Measurements from ENCODE around the gene MAFG.
"Not testable (repeated sequence)": the region's sequence is repeated elsewhere in the genome, so short reads cannot be mapped to it uniquely, and the experiment has no call there.

The MAFG gene

DNA sequence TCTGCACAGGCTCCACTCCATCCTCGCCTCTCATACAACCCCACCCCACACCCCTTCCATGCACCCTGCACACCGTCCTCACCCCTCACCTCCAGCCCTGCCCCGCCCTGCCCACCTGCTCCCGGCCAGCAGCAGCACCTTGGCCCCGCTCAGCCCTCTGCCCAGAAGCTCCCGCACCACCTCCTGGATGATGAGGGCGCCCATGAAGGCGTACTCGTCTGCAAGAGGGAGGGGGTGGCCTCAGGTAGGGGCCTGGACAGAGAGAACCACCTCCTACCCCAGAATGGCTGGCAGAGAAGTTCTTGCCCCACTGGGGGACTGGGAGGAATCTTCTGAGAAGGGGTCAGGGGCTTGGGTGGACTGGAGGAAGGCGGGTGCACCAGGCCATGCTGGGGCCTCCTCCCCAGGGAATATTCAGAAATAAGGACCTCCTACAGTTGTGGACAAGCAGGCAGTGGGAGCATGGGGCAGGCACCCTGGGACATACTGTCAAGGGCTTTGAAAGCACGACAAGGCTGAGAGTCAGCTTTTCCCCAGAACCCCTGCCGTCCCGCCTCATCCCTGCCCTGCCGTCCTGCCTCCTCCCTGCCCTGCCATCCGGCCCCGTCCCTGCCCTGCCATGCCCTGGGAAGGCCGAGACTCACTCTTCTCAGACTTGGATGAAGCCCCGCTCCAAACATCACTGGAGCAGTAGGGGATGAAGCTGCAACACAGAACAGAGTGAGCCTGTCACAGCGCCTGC is 30.3 kb upstream of the MAFG start:
- no peak for DNase-seq

DNA sequence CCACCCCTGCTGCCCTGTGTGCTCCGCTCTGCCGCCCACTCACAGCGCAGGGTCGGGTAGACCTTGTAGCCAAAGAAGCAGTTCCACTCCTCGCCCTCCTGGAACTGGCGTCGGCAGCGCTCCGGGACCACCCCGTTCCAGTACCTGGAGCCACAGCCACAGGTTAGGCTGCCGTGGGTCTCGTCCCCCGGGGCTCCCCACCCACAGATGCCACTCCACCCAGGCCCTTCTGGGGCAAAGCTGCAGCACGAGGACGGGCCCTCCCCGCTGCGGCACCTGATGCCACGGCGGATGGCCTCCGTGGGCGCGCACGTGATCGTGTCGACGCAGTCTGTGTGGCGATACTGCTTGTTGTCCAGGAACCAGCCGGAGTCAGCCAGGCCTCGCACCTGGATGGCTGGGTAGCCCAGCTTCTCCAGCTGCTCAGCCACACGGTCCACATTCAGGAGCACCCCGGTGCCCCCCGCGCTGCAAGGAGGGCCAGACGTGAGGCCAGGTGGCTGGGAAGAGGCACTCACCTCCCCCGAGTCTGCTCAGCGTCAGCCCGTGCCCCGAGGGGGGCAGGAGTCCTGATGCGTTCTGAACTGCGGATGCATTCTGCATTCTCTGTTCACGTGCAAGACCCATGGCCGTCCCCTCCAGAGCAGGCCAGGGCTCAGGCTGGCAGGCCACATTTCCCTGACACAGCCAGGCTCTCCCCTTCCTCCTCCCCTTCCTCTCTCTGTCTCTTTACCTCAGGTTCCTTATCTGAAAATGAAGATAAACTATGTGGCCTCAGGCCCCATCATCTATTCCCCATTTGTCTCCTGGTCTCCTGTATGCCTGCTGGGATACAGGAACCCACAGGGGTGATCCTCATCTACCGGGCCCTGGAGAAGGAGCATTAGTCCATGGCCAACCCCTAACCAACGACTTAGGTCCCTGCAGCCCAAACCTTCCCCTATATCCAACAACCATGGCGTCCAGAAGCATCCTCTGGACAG is 29.4 kb upstream of the MAFG start:
- DNase-seq = no peak

DNA sequence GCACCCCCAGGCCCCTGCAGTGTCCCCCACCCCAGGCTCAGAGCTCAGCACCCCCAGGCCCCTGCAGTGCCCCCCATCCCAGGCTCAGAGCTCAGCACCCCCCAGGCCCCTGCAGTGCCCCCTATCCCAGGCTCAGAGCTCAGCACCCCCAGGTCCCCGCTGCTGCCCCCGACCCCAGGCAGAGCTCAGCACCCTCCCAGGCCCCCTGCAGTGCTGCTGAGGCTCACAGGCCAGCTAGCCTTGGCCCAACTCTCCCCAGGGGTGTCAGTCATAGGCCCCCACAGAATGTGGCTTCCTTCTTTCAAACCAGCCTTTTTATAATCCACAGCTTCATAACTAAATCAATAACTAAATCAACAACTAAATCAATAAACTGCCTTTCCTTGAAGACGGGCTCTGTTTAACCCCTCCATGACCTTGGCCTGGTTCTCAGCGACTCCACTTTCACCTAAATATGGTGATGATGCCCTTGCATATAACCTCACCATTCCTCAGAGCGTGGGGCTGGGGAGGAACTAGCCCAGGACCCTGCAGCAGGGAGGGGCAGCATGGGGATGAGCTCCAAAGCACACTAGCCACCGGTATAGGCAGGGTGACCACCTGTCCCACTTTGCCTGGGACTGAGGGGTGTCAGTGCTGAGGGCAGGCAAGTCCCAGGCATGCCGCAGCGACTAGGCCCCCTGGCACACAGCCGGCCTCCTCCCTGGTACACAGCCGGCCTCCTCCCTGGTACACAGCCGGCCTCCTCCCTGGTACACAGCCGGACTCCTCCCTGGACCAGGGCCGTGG is 28.4 kb upstream of the MAFG start:
- DNase-seq = no peak

DNA sequence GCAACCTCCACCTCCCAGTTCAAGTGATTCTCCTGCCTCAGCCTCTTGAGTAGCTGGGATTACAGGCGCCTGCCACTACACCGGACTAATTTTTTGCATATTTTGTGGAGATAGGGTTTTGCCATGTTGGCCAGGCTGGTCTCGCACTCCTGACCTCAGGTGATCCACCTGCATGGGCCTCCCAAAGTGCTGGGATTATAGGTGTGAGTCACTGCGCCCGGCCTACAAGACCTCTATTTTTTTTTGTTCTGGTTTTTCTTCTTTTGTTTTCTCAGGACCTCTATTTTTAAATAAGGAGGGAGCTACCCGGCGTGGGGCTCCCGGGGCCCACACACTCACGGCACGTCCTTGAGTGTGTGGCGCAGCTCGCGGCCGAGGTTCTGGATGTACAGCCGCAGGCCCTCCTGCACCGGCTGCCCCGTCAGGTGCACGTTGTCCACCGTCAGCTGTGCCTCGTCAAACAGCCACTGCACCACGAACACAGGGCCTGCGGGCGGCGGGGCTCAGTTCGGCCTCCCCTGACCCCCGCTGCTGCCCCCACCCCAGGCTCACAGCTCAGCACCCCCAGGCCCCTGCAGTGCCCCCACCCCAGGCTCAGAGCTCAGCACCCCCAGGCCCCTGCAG is 27.6 kb upstream of the MAFG start:
- no peak for DNase-seq

DNA sequence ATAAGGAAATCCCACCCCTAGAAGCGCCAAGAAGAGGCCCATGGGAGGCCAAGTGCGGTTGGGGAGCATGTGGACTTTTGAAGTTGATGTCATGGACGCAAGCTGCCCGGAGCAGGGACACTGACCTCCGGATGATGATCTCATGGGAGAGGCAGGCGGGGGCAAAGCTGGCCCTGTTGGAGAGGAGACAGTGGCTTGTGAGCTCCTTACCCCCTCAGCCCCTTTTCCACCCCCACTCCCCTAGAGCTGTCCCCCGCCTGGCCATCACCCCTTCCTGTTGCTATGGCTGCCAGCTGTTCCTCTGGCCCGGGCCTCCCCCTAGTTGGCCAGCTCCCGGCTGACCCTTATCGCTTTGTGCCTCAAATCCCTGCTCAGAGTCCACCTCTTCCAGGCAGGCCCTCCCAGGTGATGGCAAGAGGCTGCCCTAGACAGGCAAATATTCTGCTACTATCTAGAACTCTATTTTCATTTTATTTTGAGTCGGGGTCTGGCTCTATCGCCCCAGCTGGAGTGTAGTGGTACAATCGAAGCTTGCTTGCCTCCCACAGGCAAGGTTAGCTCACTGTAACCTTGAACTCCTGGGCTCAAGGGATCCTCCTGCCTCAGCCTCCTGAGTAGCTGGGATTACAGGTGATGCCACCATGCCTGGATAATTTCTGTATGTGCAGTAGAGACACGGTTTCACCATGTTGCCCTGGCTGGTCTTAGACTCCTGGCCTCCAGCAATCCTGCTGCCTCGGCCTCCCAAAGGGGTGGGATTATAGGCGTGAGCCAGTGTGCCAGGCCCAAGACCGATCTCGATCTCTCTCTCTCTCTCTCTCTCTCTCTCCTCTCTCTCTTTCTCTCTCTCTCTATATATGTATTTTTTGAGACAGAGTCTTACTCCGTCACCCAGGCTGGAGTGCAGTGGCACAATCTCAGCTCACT is 26.9 kb upstream of the MAFG start:
- no peak for DNase-seq

DNA sequence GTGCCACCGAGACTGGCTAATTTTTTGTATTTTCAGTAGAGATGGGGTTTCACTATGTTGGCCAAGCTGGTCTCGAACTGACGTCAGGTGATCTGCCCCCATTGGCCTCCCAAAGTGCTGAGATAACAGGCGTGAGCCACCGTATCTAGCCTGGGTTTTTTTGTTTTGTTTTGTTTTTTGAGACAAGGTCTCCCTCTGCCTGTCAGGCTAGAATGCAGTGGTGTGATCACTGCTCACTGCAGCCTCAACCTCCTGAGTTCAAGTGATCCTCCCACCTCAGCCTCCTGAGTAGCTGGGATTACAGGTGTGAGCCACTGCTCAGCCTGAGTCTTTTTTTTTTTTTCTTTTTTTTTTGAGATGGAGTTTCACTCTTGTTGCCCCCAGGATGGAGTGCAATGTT is 25.9 kb upstream of the MAFG start:
- DNase-seq = not testable (repeated sequence)

DNA sequence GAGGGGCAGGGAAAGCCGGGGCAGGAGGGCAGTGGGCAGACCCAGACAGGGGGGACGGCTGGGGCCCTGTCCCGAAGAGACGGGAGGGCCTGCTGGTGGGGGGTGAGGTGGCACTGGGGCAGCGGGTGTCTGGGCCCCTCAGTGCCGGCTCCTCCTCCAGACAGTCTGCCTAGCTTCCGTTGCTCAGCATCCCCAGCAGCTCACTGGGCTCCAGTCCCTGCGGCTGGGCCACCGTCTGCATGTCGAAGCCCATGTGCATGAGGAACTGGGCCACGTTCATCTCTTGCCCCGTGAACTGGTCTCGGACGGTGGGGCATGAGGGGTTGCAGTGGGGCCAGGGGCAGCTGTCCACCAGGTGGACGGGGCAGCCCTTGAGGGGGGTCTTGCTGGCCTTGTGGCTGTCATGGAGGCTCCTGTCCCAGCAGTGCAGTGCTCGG is 25.3 kb upstream of the MAFG start:
- DNase-seq = no peak

DNA sequence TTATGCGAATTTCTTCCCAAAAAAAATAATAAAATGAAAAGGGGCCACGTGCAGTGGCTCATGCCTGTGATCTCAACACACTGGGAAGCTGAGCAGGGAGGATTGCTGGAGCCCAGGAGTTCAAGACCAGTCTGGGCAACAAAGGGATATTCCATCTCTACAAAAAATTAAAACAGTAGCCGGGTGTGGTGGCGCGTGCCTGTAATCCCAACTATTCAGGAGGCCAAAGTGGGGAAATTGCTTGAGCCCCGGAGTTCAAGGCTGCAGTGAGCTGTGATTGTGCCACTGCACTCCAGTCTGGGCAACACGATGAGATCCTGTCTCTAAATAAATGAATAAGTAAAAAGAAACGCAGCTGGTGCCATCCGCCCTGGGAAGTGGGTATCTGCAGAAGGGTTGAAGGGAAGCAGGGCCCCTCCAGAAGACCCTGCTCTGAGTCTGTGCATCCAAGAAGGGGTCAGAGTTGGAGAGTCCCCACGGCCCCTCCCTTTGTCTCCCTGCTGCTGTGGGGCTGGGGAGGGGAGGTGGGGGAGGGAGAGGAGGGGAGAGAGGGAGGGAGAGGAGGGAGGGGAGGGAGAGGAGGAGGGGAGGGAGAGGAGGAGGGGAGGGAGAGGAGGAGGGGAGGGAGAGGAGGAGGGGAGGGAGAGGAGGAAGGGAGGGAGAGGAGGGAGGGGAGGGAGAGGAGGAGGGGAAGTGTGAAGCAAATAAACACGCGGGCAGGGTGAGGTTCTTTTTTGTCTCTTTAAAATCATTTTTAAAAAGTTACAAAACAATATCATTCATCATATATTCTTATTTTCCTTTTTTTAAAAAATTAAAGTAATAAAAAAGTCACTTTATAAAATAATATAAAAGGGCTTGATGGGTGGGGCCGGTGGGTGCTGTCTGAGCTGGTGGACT is 24.5 kb upstream of the MAFG start:
- DNase-seq = no peak

DNA sequence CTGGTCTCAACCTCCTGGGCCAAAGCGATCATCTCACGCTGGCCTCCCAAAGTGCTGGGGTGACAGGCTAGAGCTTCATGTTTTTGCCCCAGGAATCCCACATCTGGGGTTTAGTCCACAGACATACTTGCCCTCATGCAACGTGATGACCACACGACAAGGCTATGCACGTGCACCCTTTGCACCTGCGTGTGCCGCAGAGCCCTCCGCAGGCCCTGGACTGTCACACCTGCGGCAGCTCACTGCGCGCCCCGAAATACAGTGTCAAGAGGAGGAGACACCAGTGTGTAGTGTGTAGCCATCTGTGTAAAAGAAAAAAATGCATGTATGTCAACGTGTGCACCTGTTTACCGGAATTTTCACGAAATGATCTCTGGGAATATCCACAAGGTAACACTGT is 23.0 kb upstream of the MAFG start:
- no peak for DNase-seq

DNA sequence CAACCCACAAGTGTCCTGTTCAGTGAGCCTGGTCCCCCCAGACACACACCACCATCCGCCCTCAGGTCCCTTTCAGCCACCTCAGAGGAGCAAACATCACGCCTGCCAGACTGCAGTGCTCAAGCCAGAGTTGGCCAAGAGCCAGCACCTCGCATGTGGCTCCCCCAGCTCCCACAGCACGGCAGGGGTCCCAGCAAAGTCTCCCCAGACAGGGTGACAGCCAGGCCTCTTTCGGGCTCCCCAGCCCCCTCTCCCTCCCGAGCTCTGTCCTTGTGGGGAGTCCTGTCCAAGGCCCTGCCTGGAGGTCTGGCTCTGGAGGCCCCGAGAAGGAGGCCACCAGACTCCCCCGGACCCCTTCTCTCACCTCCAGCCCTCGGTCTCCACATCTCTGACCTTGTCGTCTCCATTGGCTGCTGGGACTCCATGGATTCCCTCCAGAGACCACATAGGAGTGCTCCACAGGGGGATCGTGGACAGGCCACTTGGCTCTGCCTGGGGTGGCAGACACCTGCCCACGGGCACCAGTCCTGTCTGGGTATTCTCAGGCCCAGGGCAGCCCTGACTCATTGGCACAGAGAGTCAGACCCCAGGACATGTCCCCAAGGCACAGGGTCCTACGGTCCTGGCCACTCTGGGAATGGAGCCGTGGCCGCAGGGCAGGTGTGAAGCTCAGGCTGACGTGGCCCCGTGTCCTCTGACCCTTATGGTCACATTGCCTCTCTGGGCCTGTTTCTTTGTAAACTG is 21.3 kb upstream of the MAFG start:
- DNase-seq = no peak

DNA sequence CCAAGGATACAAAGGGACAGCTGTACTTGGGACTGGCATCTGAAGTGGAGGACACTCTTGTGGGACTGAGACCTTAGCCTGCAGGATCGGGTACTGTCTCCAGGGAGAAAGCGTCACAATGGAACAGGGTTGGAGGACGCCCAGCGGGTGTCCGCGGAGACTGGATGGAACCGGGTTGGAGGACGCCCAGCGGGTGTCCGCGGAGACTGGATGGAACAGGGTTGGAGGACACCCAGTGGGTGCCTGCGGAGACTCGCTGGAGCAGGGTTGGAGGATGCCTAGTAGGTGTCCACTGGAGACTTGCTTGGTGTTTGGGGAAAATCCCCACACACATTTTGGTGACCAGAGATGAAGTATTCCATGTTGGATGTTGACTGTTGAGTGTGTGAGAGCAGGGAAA is 19.7 kb upstream of the MAFG start, which contains the start of gene MYADML2:
Gene MYADML2 (minus strand): TSS at position 45 of the 400 bp plus-strand sequence. CDS start 5,492 bp downstream, outside the sequence.
- DNase-seq = no peak

DNA sequence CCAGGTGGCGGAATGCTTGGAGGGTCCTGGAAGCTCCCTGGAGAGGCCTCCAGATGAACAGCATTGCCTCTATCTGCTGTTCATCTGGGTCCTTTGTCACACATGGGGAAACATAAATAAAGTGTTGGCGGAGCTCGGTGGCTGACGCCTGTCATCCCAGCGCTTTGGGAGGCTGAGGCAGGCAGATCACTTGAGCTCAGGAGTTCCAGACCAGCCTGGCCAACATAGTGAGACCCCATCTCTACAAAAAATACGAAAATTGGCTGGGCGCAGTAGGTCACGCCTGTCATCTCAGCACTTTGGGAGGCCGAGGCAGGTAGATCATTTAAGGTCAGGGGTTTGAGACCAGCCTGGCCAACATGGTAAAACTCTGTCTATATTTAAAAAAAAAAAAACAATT is 17.3 kb upstream of the MAFG start:
- DNase-seq = no peak

DNA sequence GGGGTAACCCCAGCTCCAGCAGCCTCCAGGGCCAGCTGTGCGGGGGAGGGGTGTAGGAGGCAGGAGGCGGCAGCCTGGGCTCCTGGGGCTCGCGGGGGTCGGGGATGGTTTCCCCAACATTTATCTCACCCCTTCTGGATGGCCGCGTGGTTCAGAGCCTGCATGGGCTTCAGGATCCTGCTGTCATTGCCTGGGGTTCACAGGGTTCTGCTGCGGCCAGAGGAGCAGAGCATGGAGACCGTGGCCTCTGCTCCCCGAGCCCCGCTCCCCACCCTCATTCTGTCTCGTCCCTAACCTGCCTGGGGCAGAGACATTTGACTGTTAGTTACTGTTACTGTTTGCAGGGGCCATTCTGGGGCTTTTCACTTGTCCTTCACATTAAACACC is 14.6 kb upstream of the MAFG start:
- DNase-seq = no peak

DNA sequence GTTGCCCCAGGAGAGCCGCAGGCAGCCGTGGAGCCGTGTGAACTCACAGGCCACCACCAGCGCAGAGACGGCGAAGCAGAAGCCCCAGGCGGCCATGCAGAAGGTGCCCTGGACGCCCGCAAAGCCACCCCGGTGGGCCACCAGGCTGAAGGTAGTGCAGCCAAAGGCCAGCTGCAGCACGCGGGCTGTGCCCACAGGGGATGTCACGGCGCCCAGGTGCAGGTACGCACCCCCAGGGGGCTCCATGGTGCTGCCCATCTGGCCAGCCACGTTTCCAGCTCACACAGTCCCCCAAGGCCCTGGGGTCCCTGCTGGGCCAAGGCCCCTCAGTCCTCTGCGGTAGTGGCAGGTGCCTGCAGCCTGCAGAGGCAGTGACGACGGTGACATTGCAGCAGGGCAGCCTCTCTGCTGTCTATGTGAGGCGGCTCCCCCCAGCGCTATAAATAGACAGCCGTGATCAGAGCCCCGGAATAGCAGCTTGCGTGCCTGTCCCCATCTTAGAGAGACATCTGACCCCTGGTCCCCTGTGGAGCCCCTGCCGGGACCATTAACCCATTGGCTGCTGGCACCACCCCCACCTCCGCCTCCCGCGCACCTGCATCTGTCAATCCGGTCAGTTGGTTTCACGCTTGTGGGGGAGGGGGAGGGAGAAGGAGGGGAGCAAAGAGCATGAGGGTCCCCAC is 14.1 kb upstream of the MAFG start:
- DNase-seq = no peak

DNA sequence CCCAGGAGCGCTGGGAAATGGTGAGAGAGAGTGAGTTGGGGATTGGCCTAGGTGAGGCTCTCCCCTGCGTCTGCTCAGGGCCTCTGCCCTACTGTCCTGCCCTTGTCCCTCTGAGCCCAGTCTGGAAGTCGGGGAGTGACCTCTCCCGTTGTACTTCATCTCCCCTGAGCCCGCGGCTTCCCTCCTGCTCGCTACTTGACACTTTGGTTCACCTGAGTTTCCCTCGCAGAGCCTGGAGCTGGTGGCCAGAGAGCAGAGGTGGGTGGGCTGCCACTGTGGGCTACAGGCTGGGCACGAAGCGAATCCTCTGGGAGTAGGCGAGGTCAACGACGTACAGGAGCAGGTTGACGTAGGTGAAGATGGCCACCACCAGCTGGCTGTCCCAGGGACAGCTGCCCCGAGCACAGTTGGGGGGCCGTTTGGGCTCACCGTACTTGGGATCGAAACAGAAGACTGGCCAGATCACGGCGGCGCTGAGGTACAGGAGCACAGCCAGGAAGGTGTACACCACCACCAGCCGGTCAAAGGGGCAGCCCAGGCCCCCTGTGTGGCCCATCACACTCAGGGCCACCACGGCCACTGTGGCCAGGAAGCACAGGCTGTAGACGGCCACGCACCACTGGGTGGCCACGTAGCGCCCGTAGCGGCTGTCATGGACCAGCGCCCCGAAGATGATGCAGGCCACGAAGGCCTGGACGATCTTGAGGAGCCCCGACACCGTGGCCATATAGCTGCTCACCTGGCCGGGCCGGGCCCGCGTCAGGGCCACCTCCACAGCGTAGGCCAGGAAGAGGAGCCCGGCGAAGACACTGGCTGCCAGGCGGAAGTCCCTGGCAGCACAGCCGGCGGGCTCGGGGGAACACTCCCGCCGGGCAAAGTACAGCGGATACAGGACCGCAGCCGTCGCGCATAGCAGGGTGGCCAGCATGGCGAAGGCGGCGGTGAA is 13.3 kb upstream of the MAFG start:
- no peak for DNase-seq

DNA sequence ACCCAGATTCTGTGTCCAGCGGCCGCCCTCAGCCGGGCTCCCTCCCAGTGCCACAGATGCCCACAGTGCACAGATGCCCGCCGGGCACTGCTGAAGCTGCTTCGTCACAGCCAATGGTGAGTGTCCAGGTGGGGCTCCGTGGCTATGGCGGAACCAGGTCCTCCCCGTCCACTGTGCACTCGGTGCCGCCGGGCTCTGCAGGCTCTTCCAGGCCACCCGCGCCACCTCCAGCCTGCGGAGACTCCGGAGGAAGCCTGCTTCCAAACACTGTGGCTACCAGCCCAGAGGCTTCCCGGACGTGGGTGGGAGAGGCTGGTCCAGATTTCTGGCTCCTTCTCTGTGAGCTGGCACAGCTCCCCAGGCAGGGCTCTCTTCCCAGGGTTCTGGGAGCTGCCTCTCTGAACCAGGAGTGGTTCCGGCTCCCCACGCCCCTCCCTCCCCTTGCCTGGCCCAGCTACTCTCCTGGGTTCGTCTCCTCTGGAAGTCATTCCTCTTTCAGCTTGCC is 12.4 kb upstream of the MAFG start:
- DNase-seq = no peak

DNA sequence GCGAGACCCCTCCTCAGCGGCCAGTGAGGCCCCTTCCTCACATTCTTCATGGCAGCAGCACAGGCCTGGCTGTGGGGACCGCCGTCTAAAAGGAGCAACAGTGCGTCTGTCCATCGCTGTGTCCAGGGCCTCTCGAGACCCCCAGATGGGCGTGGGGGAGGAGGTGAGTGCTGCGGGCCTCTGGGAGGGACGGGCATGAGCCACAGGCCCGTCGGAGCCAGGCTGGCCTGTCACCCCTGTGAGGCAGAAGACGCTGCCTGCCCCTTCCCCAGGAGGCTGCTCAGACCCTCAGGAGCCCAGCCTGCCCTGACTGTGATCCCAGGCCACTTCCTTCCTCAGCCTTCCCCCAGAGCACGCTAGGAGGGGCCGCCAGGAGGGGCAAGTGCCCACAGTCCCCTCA is 11.7 kb upstream of the MAFG start:
- DNase-seq = no peak

DNA sequence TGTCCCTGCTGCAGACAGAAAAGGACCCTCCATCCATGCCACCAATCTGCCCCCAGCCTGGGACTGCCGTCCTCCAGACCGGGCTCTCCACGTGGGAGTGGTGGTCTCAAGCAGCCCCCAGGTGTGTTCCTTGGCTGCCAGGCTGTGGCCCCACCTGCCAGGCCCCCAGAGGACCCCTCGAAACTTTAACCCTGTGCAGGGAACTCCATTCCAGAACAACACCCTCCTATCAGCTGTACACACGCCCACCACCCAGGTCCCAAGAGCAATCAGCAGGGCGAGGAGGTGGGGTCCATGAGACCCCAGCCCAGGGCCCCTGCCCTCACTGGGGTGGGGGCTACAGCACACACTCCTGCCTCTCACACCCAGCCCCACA is 8.2 kb upstream of the MAFG start:
- no peak for DNase-seq
